HCT116 (cell line): Measurements from ENCODE around the gene ITIH5.

Experiments used
- CEBPB ChIP-seq: IDR thresholded peaks from 2 replicates; pipeline ENCODE4 v1.6.1; 2012; ENCODE audit warnings: low read depth
- ELF1 ChIP-seq: IDR thresholded peaks from 2 replicates; pipeline ENCODE4 v1.6.1; 2012; ENCODE audit warnings: low read depth, borderline replicate concordance
- POLR2A ChIP-seq: IDR thresholded peaks from 2 replicates; pipeline ENCODE4 v1.7.0; 2011; ENCODE audit warnings: borderline replicate concordance; ENCODE audit not compliant: insufficient read depth, insufficient read length; ENCODE audit errors: extremely low read depth
- POLR2AphosphoS5 ChIP-seq: IDR thresholded peaks from 2 replicates; pipeline ENCODE4 v1.6.1; 2011; ENCODE audit warnings: mild to moderate bottlenecking, low read depth, low read length, moderate library complexity
- RAD21 ChIP-seq: IDR thresholded peaks from 2 replicates; pipeline ENCODE4 v1.6.1; 2012; ENCODE audit warnings: low read depth, mild to moderate bottlenecking
- ZNF274 ChIP-seq: fragments of 200-500 bp; sonication (Bioruptor generic); IDR thresholded peaks from 2 replicates; pipeline ENCODE4 v1.6.1; 2014; ENCODE audit warnings: mild to moderate bottlenecking, low read depth, low read length, inconsistent platforms
- TF ChIP-seq, protein P1 (sequence below), 3 experiments: fragments of 200-600 bp in 1 of 3; sonication (generic) in 1 of 3; IDR thresholded peaks in 2 of 3; conservative IDR thresholded peaks in 1 of 3; 2 replicates each; pipeline ENCODE4 v1.5.1; 2012 to 2017; ENCODE audit warnings: low read depth in 2 of 3, low read length in 2 of 3, antibody characterized with exemption in 1 of 3, borderline replicate concordance in 1 of 3, control low read depth in 1 of 3, mild to moderate bottlenecking in 1 of 3, mixed read lengths in 1 of 3, mixed run types in 1 of 3, moderate library complexity in 1 of 3; ENCODE audit not compliant: insufficient read depth in 1 of 3
- TF ChIP-seq, protein P2 (sequence below): IDR thresholded peaks from 2 replicates; pipeline ENCODE4 v1.6.1; 2012; ENCODE audit warnings: low read depth

DNA sequence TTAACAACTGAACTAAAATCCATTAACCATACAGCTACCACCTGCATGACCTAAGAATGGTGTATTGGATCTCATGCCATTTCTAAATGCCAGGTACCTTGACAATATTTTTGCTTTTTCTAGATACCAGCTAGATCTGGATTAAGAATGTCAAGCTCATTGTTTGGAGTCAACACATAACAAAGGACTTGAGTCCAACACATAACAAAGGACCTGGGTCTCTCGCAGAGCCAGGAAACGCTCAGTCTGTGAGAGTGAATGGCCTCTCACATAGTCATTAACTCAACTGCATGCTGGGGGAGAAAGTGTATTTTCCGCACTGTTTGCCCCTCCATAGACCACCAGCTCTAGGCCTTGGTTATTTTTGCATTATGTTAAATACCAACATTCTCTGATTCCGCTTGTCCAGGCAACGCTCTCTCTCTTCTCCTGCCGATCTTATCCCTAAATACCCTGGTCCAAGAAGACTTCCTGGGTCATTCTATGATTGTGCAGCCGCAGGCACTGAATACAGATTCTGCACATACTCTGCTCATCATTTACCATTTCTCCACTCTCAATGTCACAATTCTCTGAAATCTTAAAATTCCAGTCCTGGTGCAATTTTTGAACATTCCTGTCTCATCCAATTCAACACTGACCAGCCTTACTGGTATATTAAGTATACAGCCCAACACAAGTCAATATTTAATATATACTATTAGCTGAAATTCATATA lies 31.2 kb downstream of the ITIH5 start:
- TF ChIP-seq POLR2A: no peak
- TF ChIP-seq ZNF274: no peak
- TF ChIP-seq, protein P1, sequence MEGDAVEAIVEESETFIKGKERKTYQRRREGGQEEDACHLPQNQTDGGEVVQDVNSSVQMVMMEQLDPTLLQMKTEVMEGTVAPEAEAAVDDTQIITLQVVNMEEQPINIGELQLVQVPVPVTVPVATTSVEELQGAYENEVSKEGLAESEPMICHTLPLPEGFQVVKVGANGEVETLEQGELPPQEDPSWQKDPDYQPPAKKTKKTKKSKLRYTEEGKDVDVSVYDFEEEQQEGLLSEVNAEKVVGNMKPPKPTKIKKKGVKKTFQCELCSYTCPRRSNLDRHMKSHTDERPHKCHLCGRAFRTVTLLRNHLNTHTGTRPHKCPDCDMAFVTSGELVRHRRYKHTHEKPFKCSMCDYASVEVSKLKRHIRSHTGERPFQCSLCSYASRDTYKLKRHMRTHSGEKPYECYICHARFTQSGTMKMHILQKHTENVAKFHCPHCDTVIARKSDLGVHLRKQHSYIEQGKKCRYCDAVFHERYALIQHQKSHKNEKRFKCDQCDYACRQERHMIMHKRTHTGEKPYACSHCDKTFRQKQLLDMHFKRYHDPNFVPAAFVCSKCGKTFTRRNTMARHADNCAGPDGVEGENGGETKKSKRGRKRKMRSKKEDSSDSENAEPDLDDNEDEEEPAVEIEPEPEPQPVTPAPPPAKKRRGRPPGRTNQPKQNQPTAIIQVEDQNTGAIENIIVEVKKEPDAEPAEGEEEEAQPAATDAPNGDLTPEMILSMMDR (IDR thresholded peaks at IDR 0.05 in 2 of 3, conservative IDR thresholded peaks at IDR 0.05 in 1 of 3; ENCODE audit: borderline replicate concordance in 1 of 3, insufficient read depth in 1 of 3, low read depth in 2 of 3, low read length in 2 of 3): no peak
- no peak for TF ChIP-seq ELF1
- no peak for TF ChIP-seq CEBPB
- no peak for TF ChIP-seq POLR2AphosphoS5
- TF ChIP-seq, protein P2, sequence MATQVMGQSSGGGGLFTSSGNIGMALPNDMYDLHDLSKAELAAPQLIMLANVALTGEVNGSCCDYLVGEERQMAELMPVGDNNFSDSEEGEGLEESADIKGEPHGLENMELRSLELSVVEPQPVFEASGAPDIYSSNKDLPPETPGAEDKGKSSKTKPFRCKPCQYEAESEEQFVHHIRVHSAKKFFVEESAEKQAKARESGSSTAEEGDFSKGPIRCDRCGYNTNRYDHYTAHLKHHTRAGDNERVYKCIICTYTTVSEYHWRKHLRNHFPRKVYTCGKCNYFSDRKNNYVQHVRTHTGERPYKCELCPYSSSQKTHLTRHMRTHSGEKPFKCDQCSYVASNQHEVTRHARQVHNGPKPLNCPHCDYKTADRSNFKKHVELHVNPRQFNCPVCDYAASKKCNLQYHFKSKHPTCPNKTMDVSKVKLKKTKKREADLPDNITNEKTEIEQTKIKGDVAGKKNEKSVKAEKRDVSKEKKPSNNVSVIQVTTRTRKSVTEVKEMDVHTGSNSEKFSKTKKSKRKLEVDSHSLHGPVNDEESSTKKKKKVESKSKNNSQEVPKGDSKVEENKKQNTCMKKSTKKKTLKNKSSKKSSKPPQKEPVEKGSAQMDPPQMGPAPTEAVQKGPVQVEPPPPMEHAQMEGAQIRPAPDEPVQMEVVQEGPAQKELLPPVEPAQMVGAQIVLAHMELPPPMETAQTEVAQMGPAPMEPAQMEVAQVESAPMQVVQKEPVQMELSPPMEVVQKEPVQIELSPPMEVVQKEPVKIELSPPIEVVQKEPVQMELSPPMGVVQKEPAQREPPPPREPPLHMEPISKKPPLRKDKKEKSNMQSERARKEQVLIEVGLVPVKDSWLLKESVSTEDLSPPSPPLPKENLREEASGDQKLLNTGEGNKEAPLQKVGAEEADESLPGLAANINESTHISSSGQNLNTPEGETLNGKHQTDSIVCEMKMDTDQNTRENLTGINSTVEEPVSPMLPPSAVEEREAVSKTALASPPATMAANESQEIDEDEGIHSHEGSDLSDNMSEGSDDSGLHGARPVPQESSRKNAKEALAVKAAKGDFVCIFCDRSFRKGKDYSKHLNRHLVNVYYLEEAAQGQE: no peak
- no peak for TF ChIP-seq RAD21
